ENCODE measurements around the gene PCNX3.

Gene PCNX3

GRCh38 chr11:65615229-65615949, at the start of gene PCNX3:
PCNX3 (plus strand) TSS chr11:65615776; CDS start chr11:65616312, 536 bp downstream.
- FAIRE-seq (peak; percentile 100), DNase-seq (ENCODE audit: extremely low spot score, insufficient read length, low read depth) (peak; percentile 100)

- DNase-seq (ENCODE audit: extremely low spot score, insufficient read length, low read depth) (no peak), FAIRE-seq (no peak)
These were observed 46.2 kb upstream of the PCNX3 start for GRCh38 chr11:65569164-65569972.

GRCh38 chr11:65569973-65570918, 45.3 kb upstream of the PCNX3 start, which contains the start of gene ZNRD2:
ZNRD2 (plus strand) TSS chr11:65570477; CDS start chr11:65570492, 15 bp downstream.
- peak; percentile 96 for FAIRE-seq
- DNase-seq (ENCODE audit: extremely low spot score, insufficient read length, low read depth), result peak; percentile 91

GRCh38 chr11:65571420-65571819, 44.2 kb upstream of the PCNX3 start:
- FAIRE-seq (no peak), DNase-seq (ENCODE audit: extremely low spot score, insufficient read length, low read depth) (no peak)

GRCh38 chr11:65571940-65572339, 43.6 kb upstream of the PCNX3 start:
- no peak for DNase-seq (ENCODE audit: extremely low spot score, insufficient read length, low read depth)

GRCh38 chr11:65572356-65573051, 43.1 kb upstream of the PCNX3 start, which contains the start of gene FAM89B:
FAM89B (plus strand) TSS chr11:65572538; CDS start chr11:65572670, 132 bp downstream.
- no peak for FAIRE-seq

More at GRCh38 chr11:65571940-65572339, 43.6 kb upstream of the PCNX3 start:
- no peak for FAIRE-seq

GRCh38 chr11:65573391-65574079, 42.0 kb upstream of the PCNX3 start:
- no peak for FAIRE-seq

More at GRCh38 chr11:65572356-65573051, 43.1 kb upstream of the PCNX3 start, which contains the start of gene FAM89B:
- no peak for DNase-seq (ENCODE audit: extremely low spot score, insufficient read length, low read depth)

GRCh38 chr11:65574109-65574810, 41.3 kb upstream of the PCNX3 start:
- FAIRE-seq, result peak; percentile 92
- DNase-seq (ENCODE audit: extremely low spot score, insufficient read length, low read depth), result peak; percentile 85

More at GRCh38 chr11:65573391-65574079, 42.0 kb upstream of the PCNX3 start:
- no peak for DNase-seq (ENCODE audit: extremely low spot score, insufficient read length, low read depth)

GRCh38 chr11:65574811-65575567, 40.6 kb upstream of the PCNX3 start:
- DNase-seq (ENCODE audit: extremely low spot score, insufficient read length, low read depth) (no peak), FAIRE-seq (peak; percentile 45)

- FAIRE-seq (peak; percentile 91), DNase-seq (ENCODE audit: extremely low spot score, insufficient read length, low read depth) (peak; percentile 71)
These were observed 39.9 kb upstream of the PCNX3 start, which contains the start of gene EHBP1L1 for GRCh38 chr11:65575568-65576231. EHBP1L1 (plus strand) TSS chr11:65576053; CDS start chr11:65576303, 250 bp downstream.

GRCh38 chr11:65576232-65576866, 39.2 kb upstream of the PCNX3 start:
- FAIRE-seq (no peak), DNase-seq (ENCODE audit: extremely low spot score, insufficient read length, low read depth) (no peak)

GRCh38 chr11:65576867-65577755, 38.5 kb upstream of the PCNX3 start:
- DNase-seq (ENCODE audit: extremely low spot score, insufficient read length, low read depth) (no peak), FAIRE-seq (peak; percentile 68)

GRCh38 chr11:65577756-65578109, 37.8 kb upstream of the PCNX3 start:
- FAIRE-seq, result no peak

GRCh38 chr11:65578134-65578533, 37.4 kb upstream of the PCNX3 start:
- FAIRE-seq (no peak), DNase-seq (ENCODE audit: extremely low spot score, insufficient read length, low read depth) (no peak)

More at GRCh38 chr11:65577756-65578109, 37.8 kb upstream of the PCNX3 start:
- DNase-seq (ENCODE audit: extremely low spot score, insufficient read length, low read depth), result no peak

- DNase-seq (ENCODE audit: extremely low spot score, insufficient read length, low read depth) (no peak), FAIRE-seq (no peak)
These were observed 36.9 kb upstream of the PCNX3 start for GRCh38 chr11:65578667-65579066.

Measured in GM18507 (cell line).